ENCODE data around the gene FNIP1.

DNA sequence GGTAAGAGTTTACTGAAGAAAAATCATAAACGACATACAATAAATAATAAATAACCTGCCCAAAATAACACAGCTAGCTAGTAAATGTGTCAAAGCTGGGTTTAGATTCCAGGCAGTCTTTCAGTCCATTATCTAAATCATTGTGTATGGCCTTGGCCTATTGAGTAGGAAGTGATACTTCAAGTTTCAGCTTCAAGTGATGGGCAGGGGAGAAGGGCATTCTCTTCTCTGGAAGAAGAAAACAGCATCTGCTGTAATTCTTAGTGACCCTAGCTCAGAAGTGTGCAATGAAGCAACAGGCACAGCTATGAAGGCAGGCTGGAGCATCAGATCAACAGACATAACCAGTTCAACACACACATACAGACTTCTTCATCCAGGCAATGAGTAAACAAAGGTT lies 42.5 kb downstream of the FNIP1 start:
- TF ChIP-seq, protein P1, sequence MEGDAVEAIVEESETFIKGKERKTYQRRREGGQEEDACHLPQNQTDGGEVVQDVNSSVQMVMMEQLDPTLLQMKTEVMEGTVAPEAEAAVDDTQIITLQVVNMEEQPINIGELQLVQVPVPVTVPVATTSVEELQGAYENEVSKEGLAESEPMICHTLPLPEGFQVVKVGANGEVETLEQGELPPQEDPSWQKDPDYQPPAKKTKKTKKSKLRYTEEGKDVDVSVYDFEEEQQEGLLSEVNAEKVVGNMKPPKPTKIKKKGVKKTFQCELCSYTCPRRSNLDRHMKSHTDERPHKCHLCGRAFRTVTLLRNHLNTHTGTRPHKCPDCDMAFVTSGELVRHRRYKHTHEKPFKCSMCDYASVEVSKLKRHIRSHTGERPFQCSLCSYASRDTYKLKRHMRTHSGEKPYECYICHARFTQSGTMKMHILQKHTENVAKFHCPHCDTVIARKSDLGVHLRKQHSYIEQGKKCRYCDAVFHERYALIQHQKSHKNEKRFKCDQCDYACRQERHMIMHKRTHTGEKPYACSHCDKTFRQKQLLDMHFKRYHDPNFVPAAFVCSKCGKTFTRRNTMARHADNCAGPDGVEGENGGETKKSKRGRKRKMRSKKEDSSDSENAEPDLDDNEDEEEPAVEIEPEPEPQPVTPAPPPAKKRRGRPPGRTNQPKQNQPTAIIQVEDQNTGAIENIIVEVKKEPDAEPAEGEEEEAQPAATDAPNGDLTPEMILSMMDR (IDR thresholded peaks at IDR 0.05 in 2 of 3, conservative IDR thresholded peaks at IDR 0.05 in 1 of 3; ENCODE audit: borderline replicate concordance in 1 of 3, insufficient read depth in 1 of 3, low read depth in 2 of 3, low read length in 2 of 3), result no peak
- no peak for TF ChIP-seq TCF7L2 (IDR thresholded peaks at IDR 0.05; ENCODE audit: borderline replicate concordance, extremely low read depth, insufficient read depth, insufficient read length)
- no peak for TF ChIP-seq POLR2A (IDR thresholded peaks at IDR 0.05; ENCODE audit: borderline replicate concordance, extremely low read depth, insufficient read depth, insufficient read length)
- TF ChIP-seq ZNF274 (IDR thresholded peaks at IDR 0.05; ENCODE audit: low read depth, low read length), result no peak
- TF ChIP-seq EZH2phosphoT487 (IDR thresholded peaks at IDR 0.05; ENCODE audit: borderline replicate concordance), result no peak
- TF ChIP-seq, protein P2, sequence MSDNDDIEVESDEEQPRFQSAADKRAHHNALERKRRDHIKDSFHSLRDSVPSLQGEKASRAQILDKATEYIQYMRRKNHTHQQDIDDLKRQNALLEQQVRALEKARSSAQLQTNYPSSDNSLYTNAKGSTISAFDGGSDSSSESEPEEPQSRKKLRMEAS (IDR thresholded peaks at IDR 0.05), result no peak
- TF ChIP-seq SP1 (IDR thresholded peaks at IDR 0.05; ENCODE audit: low read depth), result no peak
- no peak for TF ChIP-seq POLR2AphosphoS5 (IDR thresholded peaks at IDR 0.05; ENCODE audit: low read depth, low read length)
- TF ChIP-seq, protein P3, sequence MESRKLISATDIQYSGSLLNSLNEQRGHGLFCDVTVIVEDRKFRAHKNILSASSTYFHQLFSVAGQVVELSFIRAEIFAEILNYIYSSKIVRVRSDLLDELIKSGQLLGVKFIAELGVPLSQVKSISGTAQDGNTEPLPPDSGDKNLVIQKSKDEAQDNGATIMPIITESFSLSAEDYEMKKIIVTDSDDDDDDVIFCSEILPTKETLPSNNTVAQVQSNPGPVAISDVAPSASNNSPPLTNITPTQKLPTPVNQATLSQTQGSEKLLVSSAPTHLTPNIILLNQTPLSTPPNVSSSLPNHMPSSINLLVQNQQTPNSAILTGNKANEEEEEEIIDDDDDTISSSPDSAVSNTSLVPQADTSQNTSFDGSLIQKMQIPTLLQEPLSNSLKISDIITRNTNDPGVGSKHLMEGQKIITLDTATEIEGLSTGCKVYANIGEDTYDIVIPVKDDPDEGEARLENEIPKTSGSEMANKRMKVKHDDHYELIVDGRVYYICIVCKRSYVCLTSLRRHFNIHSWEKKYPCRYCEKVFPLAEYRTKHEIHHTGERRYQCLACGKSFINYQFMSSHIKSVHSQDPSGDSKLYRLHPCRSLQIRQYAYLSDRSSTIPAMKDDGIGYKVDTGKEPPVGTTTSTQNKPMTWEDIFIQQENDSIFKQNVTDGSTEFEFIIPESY (IDR thresholded peaks at IDR 0.05; ENCODE audit: extremely low read depth, insufficient replicate concordance, low read length), result no peak
- TF ChIP-seq EGR1 (IDR thresholded peaks at IDR 0.05; ENCODE audit: low read depth), result no peak
- no peak for TF ChIP-seq EZH2 (IDR thresholded peaks at IDR 0.05)
- TF ChIP-seq, protein P4, sequence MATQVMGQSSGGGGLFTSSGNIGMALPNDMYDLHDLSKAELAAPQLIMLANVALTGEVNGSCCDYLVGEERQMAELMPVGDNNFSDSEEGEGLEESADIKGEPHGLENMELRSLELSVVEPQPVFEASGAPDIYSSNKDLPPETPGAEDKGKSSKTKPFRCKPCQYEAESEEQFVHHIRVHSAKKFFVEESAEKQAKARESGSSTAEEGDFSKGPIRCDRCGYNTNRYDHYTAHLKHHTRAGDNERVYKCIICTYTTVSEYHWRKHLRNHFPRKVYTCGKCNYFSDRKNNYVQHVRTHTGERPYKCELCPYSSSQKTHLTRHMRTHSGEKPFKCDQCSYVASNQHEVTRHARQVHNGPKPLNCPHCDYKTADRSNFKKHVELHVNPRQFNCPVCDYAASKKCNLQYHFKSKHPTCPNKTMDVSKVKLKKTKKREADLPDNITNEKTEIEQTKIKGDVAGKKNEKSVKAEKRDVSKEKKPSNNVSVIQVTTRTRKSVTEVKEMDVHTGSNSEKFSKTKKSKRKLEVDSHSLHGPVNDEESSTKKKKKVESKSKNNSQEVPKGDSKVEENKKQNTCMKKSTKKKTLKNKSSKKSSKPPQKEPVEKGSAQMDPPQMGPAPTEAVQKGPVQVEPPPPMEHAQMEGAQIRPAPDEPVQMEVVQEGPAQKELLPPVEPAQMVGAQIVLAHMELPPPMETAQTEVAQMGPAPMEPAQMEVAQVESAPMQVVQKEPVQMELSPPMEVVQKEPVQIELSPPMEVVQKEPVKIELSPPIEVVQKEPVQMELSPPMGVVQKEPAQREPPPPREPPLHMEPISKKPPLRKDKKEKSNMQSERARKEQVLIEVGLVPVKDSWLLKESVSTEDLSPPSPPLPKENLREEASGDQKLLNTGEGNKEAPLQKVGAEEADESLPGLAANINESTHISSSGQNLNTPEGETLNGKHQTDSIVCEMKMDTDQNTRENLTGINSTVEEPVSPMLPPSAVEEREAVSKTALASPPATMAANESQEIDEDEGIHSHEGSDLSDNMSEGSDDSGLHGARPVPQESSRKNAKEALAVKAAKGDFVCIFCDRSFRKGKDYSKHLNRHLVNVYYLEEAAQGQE (IDR thresholded peaks at IDR 0.05; ENCODE audit: low read depth), result no peak
- TF ChIP-seq ZFX (IDR thresholded peaks at IDR 0.05), result no peak

Measured in HCT116 (cell line).